Keratinocyte (primary cell): ENCODE measurements around the gene BRSK2. TPM values are rescaled to one million over a fixed set of nuclear protein-coding genes. Genes with fewer than 3 reads are reported as not detected.

Experiments used
- DNase-seq: peaks from one replicate; pipeline ENCODE4 v3.0.0-alpha.2; 2011; ENCODE audit warnings: low read depth, missing footprints, low spot score
- FAIRE-seq: peaks from 2 replicates; lab custom pipeline; 2011; peaks lifted over from hg19 to GRCh38; lab: Jason Lieb, UNC
- H2AFZ ChIP-seq: 2 replicates; pipeline ENCODE4 v1.6.0; 2012; ENCODE audit warnings: low read length, control low read depth, inconsistent platforms; ENCODE audit not compliant: control insufficient read depth
- H3K27ac ChIP-seq: 2 replicates; pipeline ENCODE4 v1.5.1; 2011; ENCODE audit warnings: low read length; ENCODE audit not compliant: control insufficient read depth, insufficient read depth
- H3K27me3 ChIP-seq: 3 replicates; pipeline ENCODE4 v1.6.0; 2011; ENCODE audit warnings: low read length; ENCODE audit not compliant: control insufficient read depth, insufficient read depth; ENCODE audit errors: extremely low read depth
- H3K36me3 ChIP-seq, 2 experiments: 2 replicates in 1 of 2; 3 replicates in 1 of 2; pipeline ENCODE4 v1.5.1; 2011; ENCODE audit warnings: low read length in 2 of 2, mild to moderate bottlenecking in 1 of 2; ENCODE audit not compliant: control insufficient read depth in 2 of 2, insufficient read depth in 2 of 2; ENCODE audit errors: extremely low read depth in 1 of 2
- H3K4me1 ChIP-seq: 3 replicates; pipeline ENCODE4 v1.5.1; 2011; ENCODE audit warnings: low read length; ENCODE audit not compliant: control insufficient read depth, insufficient read depth; ENCODE audit errors: extremely low read depth
- H3K4me2 ChIP-seq: 3 replicates; pipeline ENCODE4 v1.6.0; 2011; ENCODE audit warnings: low read depth, low read length; ENCODE audit not compliant: control insufficient read depth, insufficient read depth; ENCODE audit errors: extremely low read depth
- H3K4me3 ChIP-seq, 3 experiments: fragments of 200-600 bp in 1 of 3; sonication (generic) in 1 of 3; 2 replicates in 2 of 3; 3 replicates in 1 of 3; pipeline ENCODE4 v1.5.1; 2011 to 2016; ENCODE audit warnings: low read length in 3 of 3, mild to moderate bottlenecking in 3 of 3, control low read depth in 2 of 3, inconsistent platforms in 1 of 3, low read depth in 1 of 3, mixed read lengths in 1 of 3, mixed run types in 1 of 3, moderate library complexity in 1 of 3; ENCODE audit not compliant: control insufficient read depth in 2 of 3, insufficient read depth in 2 of 3; ENCODE audit errors: extremely low read depth in 1 of 3
- H3K79me2 ChIP-seq: 2 replicates; pipeline ENCODE4 v1.6.0; 2012; ENCODE audit warnings: low read length; ENCODE audit not compliant: control insufficient read depth, insufficient read depth
- H3K9ac ChIP-seq: 3 replicates; pipeline ENCODE4 v1.6.0; 2011; ENCODE audit warnings: low read length; ENCODE audit not compliant: control insufficient read depth, insufficient read depth; ENCODE audit errors: extremely low read depth
- H3K9me1 ChIP-seq: 3 replicates; pipeline ENCODE4 v1.6.0; 2011; ENCODE audit warnings: low read length; ENCODE audit not compliant: control insufficient read depth, insufficient read depth; ENCODE audit errors: extremely low read depth
- H3K9me3 ChIP-seq: 2 replicates; pipeline ENCODE4 v1.5.1; 2012; ENCODE audit warnings: low read depth, low read length; ENCODE audit not compliant: control insufficient read depth
- H4K20me1 ChIP-seq: 3 replicates; pipeline ENCODE4 v1.6.0; 2011; ENCODE audit warnings: low read length; ENCODE audit not compliant: control insufficient read depth, insufficient read depth; ENCODE audit errors: extremely low read depth
- EZH2 ChIP-seq: IDR thresholded peaks from one replicate; pipeline ENCODE4 v1.6.1; 2012; ENCODE audit warnings: inconsistent platforms, mild to moderate bottlenecking, low read length, moderate library complexity
- dilution Hi-C: fragments of 300-500 bp; cut with MboI; formaldehyde crosslinking; loops from one replicate; pipeline ENCODE4 v1.7.0; 2020; ENCODE audit warnings: low sequenced_read_pairs; ENCODE audit not compliant: extremely low pct_ligation_motif_present
- polyA plus RNA-seq, 5 experiments: library from polyadenylated mRNA; depleted of rRNA in 3 of 5; stranded (reverse) in 3 of 5; stranded (forward) in 1 of 5; unstranded in 1 of 5; fragments of >200 nt; gene quantifications; 1 replicate in 1 of 5; 2 replicates in 3 of 5; 3 replicates in 1 of 5; pipeline versions ENCODE4 v1.2.1 to v1.2.3, GENCODE V29; 2011 to 2012; ENCODE audit warnings: missing spikeins in 2 of 5, low read depth in 1 of 5, low replicate concordance in 1 of 5
- TF ChIP-seq, protein P1 (sequence below), 3 experiments: IDR thresholded peaks in 1 of 3; conservative IDR thresholded peaks in 1 of 3; optimal IDR thresholded peaks in 1 of 3; 2 replicates in 2 of 3; 3 replicates in 1 of 3; pipeline versions ENCODE3 to v1.5.1; 2011; ENCODE audit warnings: low read length in 3 of 3, mild to moderate bottlenecking in 3 of 3, moderate library complexity in 2 of 3, control low read depth in 1 of 3, inconsistent platforms in 1 of 3; ENCODE audit not compliant: insufficient read depth in 2 of 3; ENCODE audit errors: extremely low read depth in 1 of 3

The BRSK2 gene
- polyA plus RNA-seq, 1 donor (not counting 4 experiments of a cell fraction or from before 2014, with no cell fraction given), result 0.09 TPM

DNA sequence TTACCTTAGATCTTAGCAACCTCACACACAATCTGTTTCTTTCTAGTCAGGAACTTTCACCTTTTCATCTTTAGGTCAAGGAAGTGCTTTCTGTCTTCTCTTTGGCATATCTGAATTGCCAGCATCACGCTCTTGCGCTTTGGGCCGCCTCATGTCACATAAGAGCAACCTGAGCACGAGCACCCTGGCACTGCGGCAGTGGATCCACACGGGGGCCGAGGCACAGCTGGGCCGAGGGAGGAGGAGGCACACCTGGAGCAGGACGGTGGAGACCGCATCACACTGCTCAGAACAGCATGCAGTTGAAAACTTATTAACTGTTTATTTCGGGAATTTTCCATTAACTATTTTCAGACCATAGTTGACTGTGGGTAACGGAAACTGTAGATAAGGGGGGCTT is 86.1 kb downstream of the BRSK2 start:
- Histone ChIP-seq H3K27ac (no peak overlapping the region), H4K20me1 (peaks cover 2% of the 10 kb centered on the region), H3K9ac (no peak overlapping the region), H3K9me3 (no peaks in the 10 kb centered on the region), H3K4me1 (no peaks in the 10 kb centered on the region), H3K4me2 (no peak overlapping the region), H3K36me3 (peaks cover 21 to 38% of the 10 kb centered on the region in 2 experiments), H3K27me3 (no peaks in the 10 kb centered on the region), H3K4me3 (no peak overlapping the region), H3K79me2 (no peaks in the 10 kb centered on the region), H2AFZ (no peak overlapping the region), H3K9me1 (no peaks in the 10 kb centered on the region)
- DNase-seq (no peak), FAIRE-seq (no peak)
- dilution Hi-C loops, result no loop called here
- TF ChIP-seq EZH2, result no peak
- TF ChIP-seq, protein P1, sequence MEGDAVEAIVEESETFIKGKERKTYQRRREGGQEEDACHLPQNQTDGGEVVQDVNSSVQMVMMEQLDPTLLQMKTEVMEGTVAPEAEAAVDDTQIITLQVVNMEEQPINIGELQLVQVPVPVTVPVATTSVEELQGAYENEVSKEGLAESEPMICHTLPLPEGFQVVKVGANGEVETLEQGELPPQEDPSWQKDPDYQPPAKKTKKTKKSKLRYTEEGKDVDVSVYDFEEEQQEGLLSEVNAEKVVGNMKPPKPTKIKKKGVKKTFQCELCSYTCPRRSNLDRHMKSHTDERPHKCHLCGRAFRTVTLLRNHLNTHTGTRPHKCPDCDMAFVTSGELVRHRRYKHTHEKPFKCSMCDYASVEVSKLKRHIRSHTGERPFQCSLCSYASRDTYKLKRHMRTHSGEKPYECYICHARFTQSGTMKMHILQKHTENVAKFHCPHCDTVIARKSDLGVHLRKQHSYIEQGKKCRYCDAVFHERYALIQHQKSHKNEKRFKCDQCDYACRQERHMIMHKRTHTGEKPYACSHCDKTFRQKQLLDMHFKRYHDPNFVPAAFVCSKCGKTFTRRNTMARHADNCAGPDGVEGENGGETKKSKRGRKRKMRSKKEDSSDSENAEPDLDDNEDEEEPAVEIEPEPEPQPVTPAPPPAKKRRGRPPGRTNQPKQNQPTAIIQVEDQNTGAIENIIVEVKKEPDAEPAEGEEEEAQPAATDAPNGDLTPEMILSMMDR (optimal IDR thresholded peaks at IDR 0.05 in 1 of 3, IDR thresholded peaks at IDR 0.05 in 1 of 3, conservative IDR thresholded peaks at IDR 0.05 in 1 of 3; ENCODE audit: extremely low read depth in 1 of 3, insufficient read depth in 2 of 3, low read length in 3 of 3), result no peak

DNA sequence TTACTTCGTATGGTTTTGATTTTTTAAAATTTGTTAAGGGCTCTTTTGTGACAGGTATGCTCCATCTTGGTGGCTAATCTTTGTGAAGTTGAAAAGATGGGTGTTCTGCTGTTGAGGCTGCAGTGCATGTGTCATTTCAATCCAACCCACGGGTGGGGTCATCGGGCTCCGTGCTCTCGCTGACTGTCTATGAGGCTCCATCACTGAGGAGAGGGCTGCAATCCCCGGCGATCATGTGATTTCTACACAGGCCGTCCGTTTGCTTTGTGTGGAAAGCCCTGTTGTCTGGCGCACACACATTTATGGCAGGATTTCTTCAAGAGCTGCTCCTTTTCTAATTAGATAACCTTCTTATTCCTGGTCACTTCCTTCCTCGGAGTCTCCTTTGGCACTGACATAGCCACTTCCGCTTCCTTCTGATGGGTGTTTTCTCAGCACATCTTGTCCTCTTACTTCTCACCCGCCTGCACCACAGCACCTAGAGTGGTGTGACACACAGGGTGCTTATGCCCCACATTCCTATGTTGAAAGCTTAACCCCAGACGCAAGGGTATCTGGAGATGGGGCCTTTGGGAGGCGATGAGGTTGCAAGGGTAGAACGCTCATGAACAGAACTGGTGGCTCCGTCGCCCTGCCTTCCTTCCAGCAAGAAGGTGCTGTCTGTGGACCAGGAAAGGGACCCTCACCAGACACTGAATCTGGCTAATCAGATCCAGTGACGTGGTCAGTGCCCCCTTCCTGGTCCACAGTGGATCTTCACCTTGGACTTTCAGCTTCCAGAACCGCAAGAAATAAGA is 87.4 kb downstream of the BRSK2 start:
- no peak for TF ChIP-seq EZH2
- TF ChIP-seq, protein P1 (optimal IDR thresholded peaks at IDR 0.05 in 1 of 3, IDR thresholded peaks at IDR 0.05 in 1 of 3, conservative IDR thresholded peaks at IDR 0.05 in 1 of 3; ENCODE audit: extremely low read depth in 1 of 3, insufficient read depth in 2 of 3, low read length in 3 of 3), result no peak
- no peak overlapping the region for H3K27ac ChIP-seq
- H2AFZ ChIP-seq, result no peak overlapping the region
- DNase-seq (no peak), FAIRE-seq (no peak)
- peaks cover 5% of the 10 kb centered on the region for H3K79me2 ChIP-seq
- no peak overlapping the region for H3K9ac ChIP-seq
- H3K9me3 ChIP-seq, result no peaks in the 10 kb centered on the region
- no peaks in the 10 kb centered on the region for H3K27me3 ChIP-seq
- peaks cover 8% of the 10 kb centered on the region for H4K20me1 ChIP-seq
- dilution Hi-C loops, result no loop called here
- no peak overlapping the region for H3K4me2 ChIP-seq
- no peaks in the 10 kb centered on the region for H3K9me1 ChIP-seq
- no peak overlapping the region for H3K4me3 ChIP-seq
- no peaks in the 10 kb centered on the region for H3K4me1 ChIP-seq
- H3K36me3 ChIP-seq, result peaks cover 18 to 35% of the 10 kb centered on the region in 2 experiments
